Activated CD8-positive, alpha-beta T cell treated with anti-CD3 and anti-CD28 coated beads for 36 hours (primary cell): Measurements from ENCODE around the gene CYFIP1. TPM values are rescaled to one million over a fixed set of nuclear protein-coding genes. Genes with fewer than 3 reads are reported as not detected.

Source experiments
- ATAC-seq: fragments of 200-7000 bp; cut with Tn5 transposase; one replicate; pipeline ENCODE4 v1.10.0; 2021; ENCODE audit warnings: mild to moderate bottlenecking, moderate library complexity
- CTCF ChIA-PET: fragments of 350-600 bp; sonication (Branson Sonifier 250); formaldehyde crosslinking; loops from one replicate; lab custom pipeline; 2021; ENCODE audit warnings: antibody characterized with exemption; lab: Charles Lee
- POLR2A ChIA-PET: fragments of 350-600 bp; sonication (Branson Sonifier 250); formaldehyde crosslinking; loops from one replicate; lab custom pipeline; 2021; ENCODE audit warnings: antibody characterized with exemption; lab: Charles Lee
- DNase-seq: peaks from one replicate; pipeline ENCODE4 v3.0.0-alpha.2; 2020
- H3K27ac Mint-ChIP-seq: one replicate; pipeline ENCODE4 v1.8.0; 2021; ENCODE audit warnings: mild to moderate bottlenecking, mixed read lengths
- H3K27me3 Mint-ChIP-seq: one replicate; pipeline ENCODE4 v1.8.0; 2021; ENCODE audit warnings: mixed read lengths
- H3K36me3 Mint-ChIP-seq: one replicate; pipeline ENCODE4 v1.8.0; 2021; ENCODE audit warnings: low read depth, mixed read lengths
- H3K4me1 Mint-ChIP-seq: one replicate; pipeline ENCODE4 v1.8.0; 2021; ENCODE audit warnings: low read depth, mixed read lengths
- H3K4me3 Mint-ChIP-seq: one replicate; pipeline ENCODE4 v1.8.0; 2021; ENCODE audit warnings: mild to moderate bottlenecking, moderate library complexity, mixed read lengths
- H3K9me3 Mint-ChIP-seq: one replicate; pipeline ENCODE4 v1.8.0; 2021; ENCODE audit warnings: mixed read lengths
- intact Hi-C: fragments of 100-400 bp; cut with micrococcal nuclease; formaldehyde crosslinking; loops from one replicate; pipeline ENCODE4 v1.10.0; 2022
- total RNA-seq, 2 experiments: library from RNA; stranded (reverse); gene quantifications; one replicate each; pipeline ENCODE4 v1.2.3, GENCODE V29; 2021
- TF ChIP-seq, protein P1 (sequence below): fragments of 200-600 bp; IDR thresholded peaks from one replicate; pipeline ENCODE4 v1.8.0; 2022; ENCODE audit warnings: antibody characterized with exemption, mild to moderate bottlenecking

CYFIP1 gene
- total RNA-seq, 2 experiments from 2014 or later = 10.4 to 11.6 TPM

DNA sequence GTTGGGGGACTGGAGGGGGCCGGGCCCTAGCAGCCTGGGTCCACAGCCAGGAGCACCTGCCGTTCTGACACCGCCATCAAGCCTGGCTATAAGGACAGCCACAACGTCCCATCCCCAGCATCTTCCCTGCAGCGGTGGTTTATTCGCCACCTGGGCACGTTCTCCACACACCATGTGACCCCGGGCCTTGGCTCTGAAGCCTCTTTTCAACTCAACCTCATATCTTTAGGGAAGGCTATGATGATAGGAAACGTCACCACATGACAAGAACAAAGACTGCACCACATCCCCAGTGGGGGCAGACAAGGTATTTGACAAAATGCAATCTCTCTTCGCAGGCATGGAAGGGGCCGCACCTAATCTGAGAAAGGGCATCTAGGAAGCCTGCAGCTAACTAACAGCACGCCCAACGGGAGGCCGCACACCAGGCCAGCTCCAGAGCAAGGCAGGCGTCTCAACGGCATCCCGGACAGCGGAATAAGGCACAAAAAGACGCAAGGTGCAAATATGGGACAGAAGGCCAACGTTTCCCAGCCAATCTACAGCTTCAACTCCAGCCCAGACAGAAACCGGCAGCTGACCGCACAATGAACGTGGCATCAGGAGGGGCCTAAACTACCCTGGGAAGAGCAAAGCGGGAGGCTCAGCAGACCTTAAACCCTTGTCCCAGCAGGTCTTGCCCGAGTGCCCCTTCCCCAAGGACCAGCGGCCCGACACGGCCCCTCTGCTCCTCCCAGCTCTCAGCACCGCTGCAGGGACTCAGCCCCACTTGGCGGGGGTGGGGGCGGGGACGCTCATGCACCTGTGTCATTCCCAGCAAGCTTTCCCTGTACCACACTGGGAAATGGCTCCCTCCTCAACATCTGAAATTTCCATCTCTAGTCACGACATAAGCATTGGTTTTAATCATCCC, 99.8 kb downstream of the CYFIP1 start:
- H3K4me3 Mint-ChIP-seq = no peak overlapping the region
- H3K4me1 Mint-ChIP-seq = peaks cover 2% of the 10 kb centered on the region
- peaks cover 5% of the 10 kb centered on the region for H3K36me3 Mint-ChIP-seq
- POLR2A ChIA-PET = no interaction called here
- DNase-seq (no peak), ATAC-seq (no peak)
- CTCF ChIA-PET = no interaction called here
- no peaks in the 10 kb centered on the region for H3K9me3 Mint-ChIP-seq
- TF ChIP-seq, protein P1, sequence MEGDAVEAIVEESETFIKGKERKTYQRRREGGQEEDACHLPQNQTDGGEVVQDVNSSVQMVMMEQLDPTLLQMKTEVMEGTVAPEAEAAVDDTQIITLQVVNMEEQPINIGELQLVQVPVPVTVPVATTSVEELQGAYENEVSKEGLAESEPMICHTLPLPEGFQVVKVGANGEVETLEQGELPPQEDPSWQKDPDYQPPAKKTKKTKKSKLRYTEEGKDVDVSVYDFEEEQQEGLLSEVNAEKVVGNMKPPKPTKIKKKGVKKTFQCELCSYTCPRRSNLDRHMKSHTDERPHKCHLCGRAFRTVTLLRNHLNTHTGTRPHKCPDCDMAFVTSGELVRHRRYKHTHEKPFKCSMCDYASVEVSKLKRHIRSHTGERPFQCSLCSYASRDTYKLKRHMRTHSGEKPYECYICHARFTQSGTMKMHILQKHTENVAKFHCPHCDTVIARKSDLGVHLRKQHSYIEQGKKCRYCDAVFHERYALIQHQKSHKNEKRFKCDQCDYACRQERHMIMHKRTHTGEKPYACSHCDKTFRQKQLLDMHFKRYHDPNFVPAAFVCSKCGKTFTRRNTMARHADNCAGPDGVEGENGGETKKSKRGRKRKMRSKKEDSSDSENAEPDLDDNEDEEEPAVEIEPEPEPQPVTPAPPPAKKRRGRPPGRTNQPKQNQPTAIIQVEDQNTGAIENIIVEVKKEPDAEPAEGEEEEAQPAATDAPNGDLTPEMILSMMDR = no peak
- H3K27me3 Mint-ChIP-seq = no peaks in the 10 kb centered on the region
- intact Hi-C loops = no loop called here
- H3K27ac Mint-ChIP-seq = no peak overlapping the region

GRCh38 chr15:22878103-22878502, 102.1 kb downstream of the CYFIP1 start:
- TF ChIP-seq, protein P1 = no peak
- Mint-ChIP-seq H3K4me1 (peaks cover 2% of the 10 kb centered on the region), H3K27me3 (no peaks in the 10 kb centered on the region), H3K27ac (no peak overlapping the region), H3K4me3 (no peak overlapping the region), H3K36me3 (peaks cover 5% of the 10 kb centered on the region), H3K9me3 (no peaks in the 10 kb centered on the region)
- ChIA-PET CTCF (no interaction called here), POLR2A (no interaction called here)
- intact Hi-C loops = no loop called here
- DNase-seq (no peak), ATAC-seq (no peak)

GRCh38 chr15:22877607-22878006, 102.6 kb downstream of the CYFIP1 start:
- peaks cover 2% of the 10 kb centered on the region for H3K4me1 Mint-ChIP-seq
- ChIA-PET POLR2A (no interaction called here), CTCF (no interaction called here)
- intact Hi-C loops = no loop called here
- TF ChIP-seq, protein P1 = no peak
- no peaks in the 10 kb centered on the region for H3K9me3 Mint-ChIP-seq
- H3K36me3 Mint-ChIP-seq = peaks cover 5% of the 10 kb centered on the region
- ATAC-seq = no peak
- DNase-seq = no peak
- H3K27me3 Mint-ChIP-seq = no peaks in the 10 kb centered on the region
- no peak overlapping the region for H3K27ac Mint-ChIP-seq
- H3K4me3 Mint-ChIP-seq = no peak overlapping the region

- H3K27ac Mint-ChIP-seq = no peak overlapping the region
- intact Hi-C loops = no loop called here
- POLR2A ChIA-PET = no interaction called here
- no peaks in the 10 kb centered on the region for H3K27me3 Mint-ChIP-seq
- peaks cover 2% of the 10 kb centered on the region for H3K4me1 Mint-ChIP-seq
- TF ChIP-seq, protein P1 = no peak
- H3K9me3 Mint-ChIP-seq = no peaks in the 10 kb centered on the region
- ATAC-seq (no peak), DNase-seq (no peak)
- H3K36me3 Mint-ChIP-seq = peaks cover 5% of the 10 kb centered on the region
- CTCF ChIA-PET = no interaction called here
- H3K4me3 Mint-ChIP-seq = no peak overlapping the region
Observed at GRCh38 chr15:22877117-22877516, 103.1 kb downstream of the CYFIP1 start.

- ATAC-seq = no peak
- CTCF ChIA-PET = no interaction called here
Observed at GRCh38 chr15:22874966-22875365, 105.2 kb downstream of the CYFIP1 start.

More at GRCh38 chr15:22874966-22875365, 105.2 kb downstream of the CYFIP1 start:
- H3K27me3 Mint-ChIP-seq = no peaks in the 10 kb centered on the region
- H3K27ac Mint-ChIP-seq = no peak overlapping the region
- peaks cover under 1% of the 10 kb centered on the region for H3K4me1 Mint-ChIP-seq
- POLR2A ChIA-PET = no interaction called here
- H3K36me3 Mint-ChIP-seq = peaks cover 3% of the 10 kb centered on the region
- H3K9me3 Mint-ChIP-seq = no peaks in the 10 kb centered on the region
- intact Hi-C loops = no loop called here
- no peak overlapping the region for H3K4me3 Mint-ChIP-seq
- TF ChIP-seq, protein P1 = no peak
- DNase-seq = no peak
